Neural progenitor cell (in vitro differentiated cells): Measurements from ENCODE around the gene MRPL33.

Experiments
- EZH2 ChIP-seq: fragments of 200-600 bp; sonication (generic); IDR thresholded peaks from 2 replicates; pipeline ENCODE4 v1.6.1; 2017; ENCODE audit warnings: antibody characterized with exemption, mild to moderate bottlenecking, moderate library complexity
- EZH2phosphoT487 ChIP-seq: fragments of 200-600 bp; sonication (generic); IDR thresholded peaks from 2 replicates; pipeline ENCODE4 v1.6.1; 2017; ENCODE audit warnings: antibody characterized with exemption
- TF ChIP-seq, protein P1 (sequence below): fragments of 200-600 bp; sonication (generic); IDR thresholded peaks from 2 replicates; pipeline ENCODE4 v1.5.1; 2017; ENCODE audit warnings: antibody characterized with exemption, mild to moderate bottlenecking

GRCh38 chr2:27810455-27810854 is 38.9 kb downstream of the MRPL33 start:
- TF ChIP-seq, protein P1, sequence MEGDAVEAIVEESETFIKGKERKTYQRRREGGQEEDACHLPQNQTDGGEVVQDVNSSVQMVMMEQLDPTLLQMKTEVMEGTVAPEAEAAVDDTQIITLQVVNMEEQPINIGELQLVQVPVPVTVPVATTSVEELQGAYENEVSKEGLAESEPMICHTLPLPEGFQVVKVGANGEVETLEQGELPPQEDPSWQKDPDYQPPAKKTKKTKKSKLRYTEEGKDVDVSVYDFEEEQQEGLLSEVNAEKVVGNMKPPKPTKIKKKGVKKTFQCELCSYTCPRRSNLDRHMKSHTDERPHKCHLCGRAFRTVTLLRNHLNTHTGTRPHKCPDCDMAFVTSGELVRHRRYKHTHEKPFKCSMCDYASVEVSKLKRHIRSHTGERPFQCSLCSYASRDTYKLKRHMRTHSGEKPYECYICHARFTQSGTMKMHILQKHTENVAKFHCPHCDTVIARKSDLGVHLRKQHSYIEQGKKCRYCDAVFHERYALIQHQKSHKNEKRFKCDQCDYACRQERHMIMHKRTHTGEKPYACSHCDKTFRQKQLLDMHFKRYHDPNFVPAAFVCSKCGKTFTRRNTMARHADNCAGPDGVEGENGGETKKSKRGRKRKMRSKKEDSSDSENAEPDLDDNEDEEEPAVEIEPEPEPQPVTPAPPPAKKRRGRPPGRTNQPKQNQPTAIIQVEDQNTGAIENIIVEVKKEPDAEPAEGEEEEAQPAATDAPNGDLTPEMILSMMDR, result no peak
- TF ChIP-seq EZH2 (no peak), EZH2phosphoT487 (no peak)
